Measurements from ENCODE around the gene BTG3. TPM values are rescaled to one million over a fixed set of nuclear protein-coding genes. Genes with fewer than 3 reads are reported as not detected.

The BTG3 gene
- total RNA-seq, 4 donors from 2014 or later: 23.1 to 52.0 (median 38.8) TPM

- WGBS, 2 donors (ENCODE audit: low coverage in 1 of 2): 95 to 100% methylated on average over 2 to 6 of the region's 8 CpGs
- Histone ChIP-seq H3K4me1 (no peaks in the 10 kb centered on the region), H3K27ac (no peak overlapping the region), H3K9me3 (no peaks in the 10 kb centered on the region), H3K27me3 (no peaks in the 10 kb centered on the region), H3K4me3 (no peak overlapping the region), H3K36me3 (no peaks in the 10 kb centered on the region)
- TF ChIP-seq POLR2AphosphoS5 (IDR thresholded peaks at IDR 0.05): no peak
- TF ChIP-seq POLR2A (IDR thresholded peaks at IDR 0.05): no peak
- no peak for TF ChIP-seq CTCF (IDR thresholded peaks at IDR 0.05)
- no peak for TF ChIP-seq EP300 (IDR thresholded peaks at IDR 0.05)
- ATAC-seq: no peak
These were observed 32.4 kb downstream of the BTG3 start for GRCh38 chr21:17580319-17580718.

GRCh38 chr21:17578876-17579275 is 33.8 kb downstream of the BTG3 start:
- ATAC-seq: no peak

GRCh38 chr21:17578162-17578561 is 34.5 kb downstream of the BTG3 start:
- ATAC-seq: no peak
- Histone ChIP-seq H3K36me3 (no peaks in the 10 kb centered on the region), H3K4me3 (no peak overlapping the region), H3K27me3 (no peaks in the 10 kb centered on the region), H3K27ac (no peak overlapping the region), H3K4me1 (no peaks in the 10 kb centered on the region), H3K9me3 (no peaks in the 10 kb centered on the region)
- WGBS, 2 donors (ENCODE audit: low coverage in 1 of 2): 85 to 90% methylated on average over 2 of the region's 2 CpGs
- TF ChIP-seq CTCF (IDR thresholded peaks at IDR 0.05): no peak
- TF ChIP-seq EP300 (IDR thresholded peaks at IDR 0.05): no peak
- TF ChIP-seq POLR2A (IDR thresholded peaks at IDR 0.05): no peak
- no peak for TF ChIP-seq POLR2AphosphoS5 (IDR thresholded peaks at IDR 0.05)

More at GRCh38 chr21:17578876-17579275, 33.8 kb downstream of the BTG3 start:
- Histone ChIP-seq H3K4me1 (no peaks in the 10 kb centered on the region), H3K4me3 (no peak overlapping the region), H3K36me3 (no peaks in the 10 kb centered on the region), H3K9me3 (no peaks in the 10 kb centered on the region), H3K27ac (no peak overlapping the region), H3K27me3 (no peaks in the 10 kb centered on the region)
- 52 to 58% methylated on average over 2 of the region's 2 CpGs for WGBS, 2 donors (ENCODE audit: low coverage in 1 of 2)
- TF ChIP-seq POLR2A (IDR thresholded peaks at IDR 0.05): no peak
- TF ChIP-seq CTCF (IDR thresholded peaks at IDR 0.05): no peak
- no peak for TF ChIP-seq POLR2AphosphoS5 (IDR thresholded peaks at IDR 0.05)
- TF ChIP-seq EP300 (IDR thresholded peaks at IDR 0.05): no peak

GRCh38 chr21:17577701-17578100 is 35.0 kb downstream of the BTG3 start:
- no peak for ATAC-seq
- H3K4me1 ChIP-seq: no peaks in the 10 kb centered on the region
- no peaks in the 10 kb centered on the region for H3K9me3 ChIP-seq
- TF ChIP-seq POLR2A (IDR thresholded peaks at IDR 0.05) (no peak), POLR2AphosphoS5 (IDR thresholded peaks at IDR 0.05) (no peak), CTCF (IDR thresholded peaks at IDR 0.05) (no peak), EP300 (IDR thresholded peaks at IDR 0.05) (no peak)
- H3K27ac ChIP-seq: no peak overlapping the region
- 83 to 85% methylated on average over 1 of the region's 1 CpG for WGBS, 2 donors (ENCODE audit: low coverage in 1 of 2)
- H3K36me3 ChIP-seq: no peaks in the 10 kb centered on the region
- no peaks in the 10 kb centered on the region for H3K27me3 ChIP-seq
- H3K4me3 ChIP-seq: no peak overlapping the region

GRCh38 chr21:17576080-17576835 is 36.4 kb downstream of the BTG3 start:
- Histone ChIP-seq H3K4me3 (no peak overlapping the region), H3K36me3 (no peaks in the 10 kb centered on the region), H3K9me3 (no peaks in the 10 kb centered on the region), H3K27me3 (no peaks in the 10 kb centered on the region), H3K4me1 (no peaks in the 10 kb centered on the region), H3K27ac (no peak overlapping the region)
- no peak for ATAC-seq
- TF ChIP-seq POLR2AphosphoS5 (IDR thresholded peaks at IDR 0.05) (no peak), POLR2A (IDR thresholded peaks at IDR 0.05) (no peak), EP300 (IDR thresholded peaks at IDR 0.05) (no peak), CTCF (IDR thresholded peaks at IDR 0.05) (no peak)
- 51 to 65% methylated on average over 5 of the region's 5 CpGs for WGBS, 2 donors (ENCODE audit: low coverage in 1 of 2)
